ENCODE data around the gene TMEM273. TPM values are rescaled to one million over a fixed set of nuclear protein-coding genes. Genes with fewer than 3 reads are reported as not detected.

Gene TMEM273
- total RNA-seq, 1 donor from 2014 or later = not detected

GRCh38 chr10:49138361-49138891 lies 49.8 kb downstream of the TMEM273 start:
- H3K27me3 ChIP-seq (ENCODE audit: control insufficient read depth, insufficient read depth, low read length) = no peaks in the 10 kb centered on the region
- H3K36me3 ChIP-seq (ENCODE audit: control insufficient read depth, insufficient read depth, low read length) = no peaks in the 10 kb centered on the region
- H3K4me3 ChIP-seq (ENCODE audit: low read depth, low read length) = no peak overlapping the region
- no peak for DNase-seq (ENCODE audit: low read depth)
- FAIRE-seq = no peak
- no peak for TF ChIP-seq CTCF (IDR thresholded peaks at IDR 0.05; ENCODE audit: insufficient read depth, low read length, severe bottlenecking)

GRCh38 chr10:49136525-49136924 lies 51.7 kb downstream of the TMEM273 start:
- H3K4me3 ChIP-seq (ENCODE audit: low read depth, low read length) = no peak overlapping the region
- no peaks in the 10 kb centered on the region for H3K27me3 ChIP-seq (ENCODE audit: control insufficient read depth, insufficient read depth, low read length)
- TF ChIP-seq CTCF (IDR thresholded peaks at IDR 0.05; ENCODE audit: insufficient read depth, low read length, severe bottlenecking) = no peak
- DNase-seq (ENCODE audit: low read depth) (no peak), FAIRE-seq (no peak)
- no peaks in the 10 kb centered on the region for H3K36me3 ChIP-seq (ENCODE audit: control insufficient read depth, insufficient read depth, low read length)

- TF ChIP-seq CTCF (IDR thresholded peaks at IDR 0.05; ENCODE audit: insufficient read depth, low read length, severe bottlenecking) = no peak
- no peaks in the 10 kb centered on the region for H3K27me3 ChIP-seq (ENCODE audit: control insufficient read depth, insufficient read depth, low read length)
- H3K36me3 ChIP-seq (ENCODE audit: control insufficient read depth, insufficient read depth, low read length) = no peaks in the 10 kb centered on the region
- DNase-seq (ENCODE audit: low read depth) = no peak
- no peak overlapping the region for H3K4me3 ChIP-seq (ENCODE audit: low read depth, low read length)
- peak; percentile 40 for FAIRE-seq
Observed at GRCh38 chr10:49135575-49136313, 52.4 kb downstream of the TMEM273 start.

GRCh38 chr10:49134327-49134726 lies 53.9 kb downstream of the TMEM273 start:
- no peak for TF ChIP-seq CTCF (IDR thresholded peaks at IDR 0.05; ENCODE audit: insufficient read depth, low read length, severe bottlenecking)
- no peaks in the 10 kb centered on the region for H3K27me3 ChIP-seq (ENCODE audit: control insufficient read depth, insufficient read depth, low read length)
- DNase-seq (ENCODE audit: low read depth) (no peak), FAIRE-seq (no peak)
- H3K36me3 ChIP-seq (ENCODE audit: control insufficient read depth, insufficient read depth, low read length) = no peaks in the 10 kb centered on the region
- no peak overlapping the region for H3K4me3 ChIP-seq (ENCODE audit: low read depth, low read length)

- no peak for DNase-seq (ENCODE audit: low read depth)
- no peak for TF ChIP-seq CTCF (IDR thresholded peaks at IDR 0.05; ENCODE audit: insufficient read depth, low read length, severe bottlenecking)
- no peak for FAIRE-seq
- Histone ChIP-seq H3K4me3 (ENCODE audit: low read depth, low read length) (no peak within 1 kb of the TSS), H3K36me3 (ENCODE audit: control insufficient read depth, insufficient read depth, low read length) (no peaks in the 10 kb centered on the region), H3K27me3 (ENCODE audit: control insufficient read depth, insufficient read depth, low read length) (no peaks in the 10 kb centered on the region)
Observed at GRCh38 chr10:49133706-49134248, 54.4 kb downstream of the TMEM273 start, which contains the start of gene FAM170B. FAM170B (minus strand) TSS chr10:49134021; CDS start chr10:49133918, 103 bp downstream.

Measured in bronchial epithelial cell (primary cell).